ENCODE results near the gene TSC22D3.
"Not testable (repeated sequence)": the region's sequence is repeated elsewhere in the genome, so short reads cannot be mapped to it uniquely, and the experiment has no call there.

TSC22D3 gene

GRCh38 chrX:107775734-107776511 is at the start of gene TSC22D3:
TSC22D3 (minus strand) TSS chrX:107775787; CDS start chrX:107775419, 368 bp downstream.
- peak within 1 kb of the TSS; percentile 51 for H3K4me3 ChIP-seq (ENCODE audit: low read depth, low read length)
- in situ Hi-C loops (cut with HindIII; ENCODE audit: low pct_ligation_motif_present, low sequenced_read_pairs), result no loop called here
- TF ChIP-seq CTCF (IDR thresholded peaks at IDR 0.05; ENCODE audit: low read depth, low read length, missing control alignments), result peak; percentile 22
- H3K27me3 ChIP-seq (replicated peaks), result no peaks in the 10 kb centered on the region
- H3K27ac ChIP-seq, result no peak within 1 kb of the TSS
- H3K36me3 ChIP-seq (replicated peaks), result no peaks in the 10 kb centered on the region
- DNase-seq, result peak; percentile 47

- Histone ChIP-seq H3K36me3 (replicated peaks) (no peaks in the 10 kb centered on the region), H3K27ac (no peak overlapping the region), H3K4me3 (ENCODE audit: low read depth, low read length) (no peak overlapping the region), H3K27me3 (replicated peaks) (no peaks in the 10 kb centered on the region)
- in situ Hi-C loops (cut with HindIII; ENCODE audit: low pct_ligation_motif_present, low sequenced_read_pairs), result no loop called here
- peak; percentile 63 for DNase-seq
- TF ChIP-seq CTCF (IDR thresholded peaks at IDR 0.05; ENCODE audit: low read depth, low read length, missing control alignments), result no peak
Observed at GRCh38 chrX:107823456-107823855, 47.9 kb upstream of the TSC22D3 start.

- H3K27ac ChIP-seq, result no peak overlapping the region
- no peaks in the 10 kb centered on the region for H3K36me3 ChIP-seq (replicated peaks)
- TF ChIP-seq CTCF (IDR thresholded peaks at IDR 0.05; ENCODE audit: low read depth, low read length, missing control alignments), result no peak
- H3K27me3 ChIP-seq (replicated peaks), result no peaks in the 10 kb centered on the region
- in situ Hi-C loops (cut with HindIII; ENCODE audit: low pct_ligation_motif_present, low sequenced_read_pairs), result no loop called here
- DNase-seq, result no peak
- no peak overlapping the region for H3K4me3 ChIP-seq (ENCODE audit: low read depth, low read length)
Observed at GRCh38 chrX:107823042-107823441, 47.5 kb upstream of the TSC22D3 start.

- in situ Hi-C loops (cut with HindIII; ENCODE audit: low pct_ligation_motif_present, low sequenced_read_pairs), result no loop called here
- Histone ChIP-seq H3K36me3 (replicated peaks) (no peaks in the 10 kb centered on the region), H3K27ac (no peak overlapping the region), H3K27me3 (replicated peaks) (no peaks in the 10 kb centered on the region), H3K4me3 (ENCODE audit: low read depth, low read length) (no peak overlapping the region)
- no peak for TF ChIP-seq CTCF (IDR thresholded peaks at IDR 0.05; ENCODE audit: low read depth, low read length, missing control alignments)
- no peak for DNase-seq
Observed at GRCh38 chrX:107818900-107819521, 43.4 kb upstream of the TSC22D3 start.

GRCh38 chrX:107810053-107810452 is 34.5 kb upstream of the TSC22D3 start:
- H3K36me3 ChIP-seq (replicated peaks); H3K27me3 ChIP-seq (replicated peaks); H3K27ac ChIP-seq; H3K4me3 ChIP-seq (ENCODE audit: low read depth, low read length); in situ Hi-C loops (cut with HindIII; ENCODE audit: low pct_ligation_motif_present, low sequenced_read_pairs); DNase-seq: not testable (repeated sequence)

- in situ Hi-C loops (cut with HindIII; ENCODE audit: low pct_ligation_motif_present, low sequenced_read_pairs), result no loop called here
- TF ChIP-seq CTCF (IDR thresholded peaks at IDR 0.05; ENCODE audit: low read depth, low read length, missing control alignments), result no peak
- Histone ChIP-seq H3K36me3 (replicated peaks) (no peaks in the 10 kb centered on the region), H3K27me3 (replicated peaks) (no peaks in the 10 kb centered on the region), H3K4me3 (ENCODE audit: low read depth, low read length) (no peak overlapping the region), H3K27ac (no peak overlapping the region)
- no peak for DNase-seq
Observed at GRCh38 chrX:107805179-107805578, 29.6 kb upstream of the TSC22D3 start.

Measured in brain microvascular endothelial cell (primary cell).